ENCODE data around the gene KCNMB1.

Gene KCNMB1

DNA sequence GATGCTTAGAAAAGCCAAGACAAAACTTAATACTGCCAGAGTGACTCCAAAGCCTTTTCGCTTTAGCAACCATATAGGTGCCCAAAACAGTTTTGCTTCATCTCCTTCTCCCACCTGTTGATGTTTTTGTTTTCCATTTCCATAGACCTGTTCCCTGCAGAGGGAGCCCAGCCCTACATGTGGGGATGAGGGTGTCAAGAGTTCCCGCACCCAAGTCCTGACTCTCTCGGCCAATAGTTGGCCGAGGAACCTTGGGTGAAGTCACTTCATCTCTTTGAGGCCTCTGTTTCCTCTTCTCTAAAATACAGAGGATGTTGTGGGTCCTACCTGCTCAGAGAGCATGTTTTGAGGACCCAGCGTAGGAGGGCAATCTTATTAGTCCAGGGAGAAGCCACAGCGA, 53.1 kb downstream of the KCNMB1 start:
- H3F3A ChIP-seq (ENCODE audit: low read depth), result peaks cover 3% of the 10 kb centered on the region
- H2AFZ ChIP-seq (ENCODE audit: low read length), result no peak overlapping the region
- peak overlapping the region; percentile 48 for H3K9ac ChIP-seq (ENCODE audit: low read depth, low read length, poor library complexity, severe bottlenecking)
- no peaks in the 10 kb centered on the region for H3K27me3 ChIP-seq (ENCODE audit: insufficient read depth, low read length, poor library complexity, severe bottlenecking)
- H3K9me3 ChIP-seq (ENCODE audit: insufficient read depth, low read depth, low read length), result no peaks in the 10 kb centered on the region
- no peak overlapping the region for H3K4me3 ChIP-seq (ENCODE audit: low read length, poor library complexity, severe bottlenecking)
- no peaks in the 10 kb centered on the region for H3K36me3 ChIP-seq (ENCODE audit: insufficient read depth, low read length)
- peaks cover 70% of the 10 kb centered on the region for H3K4me1 ChIP-seq (ENCODE audit: insufficient read depth, low read length, poor library complexity, severe bottlenecking)
- no peaks in the 10 kb centered on the region for H3K9me2 ChIP-seq (replicated peaks; ENCODE audit: low read depth, low read length)
- peaks cover 53% of the 10 kb centered on the region for H3K79me2 ChIP-seq (ENCODE audit: insufficient read depth, low read length)
- no peak for TF ChIP-seq EZH2phosphoT487 (IDR thresholded peaks at IDR 0.05; ENCODE audit: borderline replicate concordance)
- TF ChIP-seq, protein P1, sequence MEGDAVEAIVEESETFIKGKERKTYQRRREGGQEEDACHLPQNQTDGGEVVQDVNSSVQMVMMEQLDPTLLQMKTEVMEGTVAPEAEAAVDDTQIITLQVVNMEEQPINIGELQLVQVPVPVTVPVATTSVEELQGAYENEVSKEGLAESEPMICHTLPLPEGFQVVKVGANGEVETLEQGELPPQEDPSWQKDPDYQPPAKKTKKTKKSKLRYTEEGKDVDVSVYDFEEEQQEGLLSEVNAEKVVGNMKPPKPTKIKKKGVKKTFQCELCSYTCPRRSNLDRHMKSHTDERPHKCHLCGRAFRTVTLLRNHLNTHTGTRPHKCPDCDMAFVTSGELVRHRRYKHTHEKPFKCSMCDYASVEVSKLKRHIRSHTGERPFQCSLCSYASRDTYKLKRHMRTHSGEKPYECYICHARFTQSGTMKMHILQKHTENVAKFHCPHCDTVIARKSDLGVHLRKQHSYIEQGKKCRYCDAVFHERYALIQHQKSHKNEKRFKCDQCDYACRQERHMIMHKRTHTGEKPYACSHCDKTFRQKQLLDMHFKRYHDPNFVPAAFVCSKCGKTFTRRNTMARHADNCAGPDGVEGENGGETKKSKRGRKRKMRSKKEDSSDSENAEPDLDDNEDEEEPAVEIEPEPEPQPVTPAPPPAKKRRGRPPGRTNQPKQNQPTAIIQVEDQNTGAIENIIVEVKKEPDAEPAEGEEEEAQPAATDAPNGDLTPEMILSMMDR (conservative IDR thresholded peaks at IDR 0.05; ENCODE audit: low read length), result no peak
- peak overlapping the region; percentile 48 for H3K4me2 ChIP-seq (ENCODE audit: low read depth, low read length, poor library complexity, severe bottlenecking)
- no peaks in the 10 kb centered on the region for H4K20me1 ChIP-seq (ENCODE audit: insufficient read depth, low read length, poor library complexity, severe bottlenecking)

DNA sequence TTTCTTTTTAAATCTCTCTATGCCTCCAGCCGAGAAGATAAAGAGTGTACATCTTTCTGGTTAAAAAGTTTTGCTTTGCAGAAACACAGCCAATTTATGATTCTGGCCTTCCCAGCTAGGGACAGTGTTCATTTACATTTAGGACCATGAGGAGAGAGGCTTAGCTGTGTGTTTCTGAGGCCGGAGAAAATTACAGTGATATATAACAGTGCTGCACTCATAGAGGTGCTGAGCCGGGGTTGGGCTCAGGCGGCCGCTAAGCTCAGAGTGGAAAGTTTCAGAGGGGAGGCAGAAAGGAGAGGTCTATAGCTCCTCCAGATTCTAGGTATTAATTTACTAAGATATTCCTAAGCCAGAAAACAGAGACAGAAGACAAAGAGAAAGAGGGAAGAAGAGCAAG, 54.5 kb downstream of the KCNMB1 start:
- peaks cover 66% of the 10 kb centered on the region for H3K79me2 ChIP-seq (ENCODE audit: insufficient read depth, low read length)
- no peaks in the 10 kb centered on the region for H4K20me1 ChIP-seq (ENCODE audit: insufficient read depth, low read length, poor library complexity, severe bottlenecking)
- no peaks in the 10 kb centered on the region for H3K36me3 ChIP-seq (ENCODE audit: insufficient read depth, low read length)
- peak overlapping the region; percentile 73 for H3K4me3 ChIP-seq (ENCODE audit: low read length, poor library complexity, severe bottlenecking)
- H3K9me3 ChIP-seq (ENCODE audit: insufficient read depth, low read depth, low read length), result no peaks in the 10 kb centered on the region
- peak overlapping the region; percentile 90 for H3K9ac ChIP-seq (ENCODE audit: low read depth, low read length, poor library complexity, severe bottlenecking)
- peak overlapping the region; percentile 83 for H3K4me2 ChIP-seq (ENCODE audit: low read depth, low read length, poor library complexity, severe bottlenecking)
- H3K4me1 ChIP-seq (ENCODE audit: insufficient read depth, low read length, poor library complexity, severe bottlenecking), result peaks cover 84% of the 10 kb centered on the region
- no peaks in the 10 kb centered on the region for H3K9me2 ChIP-seq (replicated peaks; ENCODE audit: low read depth, low read length)
- peaks cover 3% of the 10 kb centered on the region for H3F3A ChIP-seq (ENCODE audit: low read depth)
- no peak for TF ChIP-seq EZH2phosphoT487 (IDR thresholded peaks at IDR 0.05; ENCODE audit: borderline replicate concordance)
- TF ChIP-seq, protein P1 (conservative IDR thresholded peaks at IDR 0.05; ENCODE audit: low read length), result no peak
- no peak overlapping the region for H2AFZ ChIP-seq (ENCODE audit: low read length)
- no peaks in the 10 kb centered on the region for H3K27me3 ChIP-seq (ENCODE audit: insufficient read depth, low read length, poor library complexity, severe bottlenecking)

DNA sequence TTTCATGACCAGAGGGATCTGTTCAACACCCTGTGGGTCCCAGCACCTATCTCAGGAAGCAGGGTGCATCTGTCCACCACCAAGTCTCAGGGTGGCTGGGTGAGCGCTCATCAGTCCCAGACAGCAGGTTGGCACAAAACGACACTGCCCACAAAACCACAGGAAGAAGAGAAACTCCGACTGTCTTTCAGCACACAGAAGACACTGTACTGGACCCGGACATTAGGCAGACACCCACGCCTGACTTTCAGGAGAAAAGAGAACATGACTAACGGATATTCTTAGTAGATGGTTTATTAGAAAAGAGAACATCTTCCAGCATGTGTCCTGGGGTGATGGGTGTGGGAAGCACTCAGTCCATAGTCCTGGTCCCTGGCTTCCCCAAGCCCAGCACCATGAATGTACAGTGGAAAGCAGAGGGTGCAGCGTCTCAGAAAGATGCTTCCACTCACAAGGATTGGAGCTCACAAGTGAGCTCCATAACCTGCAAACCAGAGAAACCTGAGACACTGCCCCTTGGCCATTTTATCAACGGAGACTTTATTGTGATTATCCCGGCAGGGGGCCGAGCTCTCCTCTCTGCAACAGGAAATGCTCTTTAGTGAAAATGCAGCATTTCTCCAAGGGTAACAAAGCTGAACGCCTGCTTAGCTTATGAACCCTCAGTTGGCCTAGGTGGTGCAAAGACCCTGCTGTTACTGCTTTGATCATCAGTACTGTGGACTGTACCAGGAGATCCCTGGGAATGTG, 55.8 kb downstream of the KCNMB1 start:
- H3F3A ChIP-seq (ENCODE audit: low read depth), result peaks cover 3% of the 10 kb centered on the region
- H4K20me1 ChIP-seq (ENCODE audit: insufficient read depth, low read length, poor library complexity, severe bottlenecking), result no peaks in the 10 kb centered on the region
- peak overlapping the region; percentile 83 for H3K4me2 ChIP-seq (ENCODE audit: low read depth, low read length, poor library complexity, severe bottlenecking)
- peaks cover 91% of the 10 kb centered on the region for H3K4me1 ChIP-seq (ENCODE audit: insufficient read depth, low read length, poor library complexity, severe bottlenecking)
- no peaks in the 10 kb centered on the region for H3K9me3 ChIP-seq (ENCODE audit: insufficient read depth, low read depth, low read length)
- no peaks in the 10 kb centered on the region for H3K36me3 ChIP-seq (ENCODE audit: insufficient read depth, low read length)
- peak overlapping the region; percentile 90 for H3K9ac ChIP-seq (ENCODE audit: low read depth, low read length, poor library complexity, severe bottlenecking)
- no peak overlapping the region for H2AFZ ChIP-seq (ENCODE audit: low read length)
- TF ChIP-seq, protein P1 (conservative IDR thresholded peaks at IDR 0.05; ENCODE audit: low read length), result no peak
- no peak for TF ChIP-seq EZH2phosphoT487 (IDR thresholded peaks at IDR 0.05; ENCODE audit: borderline replicate concordance)
- no peaks in the 10 kb centered on the region for H3K27me3 ChIP-seq (ENCODE audit: insufficient read depth, low read length, poor library complexity, severe bottlenecking)
- H3K79me2 ChIP-seq (ENCODE audit: insufficient read depth, low read length), result peaks cover 75% of the 10 kb centered on the region
- no peaks in the 10 kb centered on the region for H3K9me2 ChIP-seq (replicated peaks; ENCODE audit: low read depth, low read length)
- peak overlapping the region; percentile 73 for H3K4me3 ChIP-seq (ENCODE audit: low read length, poor library complexity, severe bottlenecking)

Data from Loucy (cell line).